Chondrocyte (in vitro differentiated cells): ENCODE results near the gene CCDC137. TPM values are rescaled to one million over a fixed set of nuclear protein-coding genes. Genes with fewer than 3 reads are reported as not detected.

Experiments
- DNase-seq: peaks from one replicate; pipeline ENCODE4 v3.0.0; 2021; ENCODE audit warnings: mixed read lengths, low spot score
- H3K27ac Mint-ChIP-seq: one replicate; pipeline ENCODE4 v1.8.0; 2021; ENCODE audit warnings: mild to moderate bottlenecking, moderate library complexity, mixed read lengths; ENCODE audit not compliant: unreplicated experiment
- H3K27me3 Mint-ChIP-seq: 2 replicates; pipeline ENCODE4 v1.8.0; 2021; ENCODE audit warnings: low read depth, mixed read lengths
- H3K36me3 Mint-ChIP-seq: 2 replicates; pipeline ENCODE4 v1.8.0; 2021; ENCODE audit warnings: low read depth, mixed read lengths
- H3K4me1 Mint-ChIP-seq: 2 replicates; pipeline ENCODE4 v1.8.0; 2021; ENCODE audit warnings: low read depth, mild to moderate bottlenecking, mixed read lengths
- H3K4me3 Mint-ChIP-seq: one replicate; pipeline ENCODE4 v1.8.0; 2021; ENCODE audit warnings: mild to moderate bottlenecking, moderate library complexity, mixed read lengths; ENCODE audit not compliant: unreplicated experiment
- H3K9me3 Mint-ChIP-seq: 2 replicates; pipeline ENCODE4 v1.8.0; 2021; ENCODE audit warnings: low read depth, mixed read lengths
- CTCF ChIP-seq: fragments of 200-600 bp; sonication (generic); IDR thresholded peaks from 2 replicates; pipeline ENCODE4 v1.5.0; 2021; ENCODE audit warnings: antibody characterized with exemption, mild to moderate bottlenecking, moderate library complexity
- total RNA-seq: library from RNA; stranded (reverse); gene quantifications from 3 replicates; pipeline ENCODE4 v1.2.1, GENCODE V29; 2021

The CCDC137 gene
- total RNA-seq, 1 donor from 2014 or later, result 15.4 TPM

- Mint-ChIP-seq H3K36me3 (peaks cover 17% of the 10 kb centered on the region), H3K4me1 (peaks cover 19% of the 10 kb centered on the region), H3K4me3 (no peak overlapping the region), H3K9me3 (no peaks in the 10 kb centered on the region), H3K27me3 (no peaks in the 10 kb centered on the region), H3K27ac (no peak overlapping the region)
- no peak for DNase-seq
- no peak for TF ChIP-seq CTCF
Measured at GRCh38 chr17:81631482-81631881, 35.1 kb upstream of the CCDC137 start.

GRCh38 chr17:81635431-81635830, 31.1 kb upstream of the CCDC137 start:
- Mint-ChIP-seq H3K4me1 (peaks cover 22% of the 10 kb centered on the region), H3K4me3 (peak overlapping the region; percentile 92), H3K9me3 (no peaks in the 10 kb centered on the region), H3K27me3 (no peaks in the 10 kb centered on the region), H3K27ac (peak overlapping the region; percentile 97), H3K36me3 (peaks cover 2% of the 10 kb centered on the region)
- DNase-seq, result no peak
- no peak for TF ChIP-seq CTCF

GRCh38 chr17:81635973-81636504, 30.5 kb upstream of the CCDC137 start:
- H3K9me3 Mint-ChIP-seq, result no peaks in the 10 kb centered on the region
- H3K27me3 Mint-ChIP-seq, result no peaks in the 10 kb centered on the region
- no peak for DNase-seq
- H3K36me3 Mint-ChIP-seq, result peaks cover 2% of the 10 kb centered on the region
- H3K27ac Mint-ChIP-seq, result peak overlapping the region; percentile 97
- H3K4me3 Mint-ChIP-seq, result peak overlapping the region; percentile 92
- TF ChIP-seq CTCF, result no peak
- peaks cover 22% of the 10 kb centered on the region for H3K4me1 Mint-ChIP-seq

GRCh38 chr17:81636505-81637288, 29.8 kb upstream of the CCDC137 start, which contains the start of the genes NPLOC4 and TSPAN10:
Gene NPLOC4 (minus strand): TSS chr17:81637112. CDS start chr17:81636930, 182 bp downstream.
Gene TSPAN10 (plus strand): TSS chr17:81637196. CDS start chr17:81642413, 5,217 bp downstream.
- H3K4me1 Mint-ChIP-seq, result peaks cover 23% of the 10 kb centered on the region
- H3K4me3 Mint-ChIP-seq, result peak within 1 kb of the TSS; percentile 92
- H3K9me3 Mint-ChIP-seq, result no peaks in the 10 kb centered on the region
- peak; percentile 95 for DNase-seq
- peaks cover 2% of the 10 kb centered on the region for H3K36me3 Mint-ChIP-seq
- H3K27me3 Mint-ChIP-seq, result no peaks in the 10 kb centered on the region
- peak within 1 kb of the TSS; percentile 97 for H3K27ac Mint-ChIP-seq
- no peak for TF ChIP-seq CTCF

- Mint-ChIP-seq H3K9me3 (no peaks in the 10 kb centered on the region), H3K4me1 (peaks cover 24% of the 10 kb centered on the region), H3K27ac (no peak overlapping the region), H3K4me3 (no peak overlapping the region), H3K36me3 (no peaks in the 10 kb centered on the region), H3K27me3 (no peaks in the 10 kb centered on the region)
- no peak for TF ChIP-seq CTCF
- DNase-seq, result no peak
Measured at GRCh38 chr17:81638683-81639082, 27.9 kb upstream of the CCDC137 start.
